Keratinocyte (primary cell): ENCODE results near the gene SLC6A19.

Source experiments
- CTCF ChIP-seq, 3 experiments: IDR thresholded peaks in 1 of 3; conservative IDR thresholded peaks in 1 of 3; optimal IDR thresholded peaks in 1 of 3; 2 replicates in 2 of 3; 3 replicates in 1 of 3; pipeline versions ENCODE3 to v1.5.1; 2011; ENCODE audit warnings: low read length in 3 of 3, mild to moderate bottlenecking in 3 of 3, moderate library complexity in 2 of 3, control low read depth in 1 of 3, inconsistent platforms in 1 of 3; ENCODE audit not compliant: insufficient read depth in 2 of 3; ENCODE audit errors: extremely low read depth in 1 of 3
- EZH2 ChIP-seq: IDR thresholded peaks from one replicate; pipeline ENCODE4 v1.6.1; 2012; ENCODE audit warnings: inconsistent platforms, mild to moderate bottlenecking, low read length, moderate library complexity

GRCh38 chr5:1246711-1247431, 45.5 kb downstream of the SLC6A19 start:
- TF ChIP-seq EZH2 = no peak
- no peak for TF ChIP-seq CTCF (optimal IDR thresholded peaks at IDR 0.05 in 1 of 3, IDR thresholded peaks at IDR 0.05 in 1 of 3, conservative IDR thresholded peaks at IDR 0.05 in 1 of 3; ENCODE audit: extremely low read depth in 1 of 3, insufficient read depth in 2 of 3, low read length in 3 of 3)
